Activated T-helper 9 cell treated with anti-CD3 and anti-CD28 coated beads, Interleukin-2, amount 50 U/mL, for 16 hours (primary cell): ENCODE results near the gene APCDD1L.

Experiments
- DNase-seq: peaks from one replicate; pipeline ENCODE4 v3.0.0-alpha.2; 2020; ENCODE audit warnings: low read depth

Gene APCDD1L

GRCh38 chr20:58515233-58516212, at the start of gene APCDD1L:
Gene APCDD1L, minus strand, starts transcription at chr20:58515399. Its CDS starts 692 bp downstream, at chr20:58514707.
- DNase-seq = no peak

- no peak for DNase-seq
Measured at GRCh38 chr20:58559368-58559729, 44.1 kb upstream of the APCDD1L start.

GRCh38 chr20:58558486-58559367, 43.5 kb upstream of the APCDD1L start:
- DNase-seq = no peak

GRCh38 chr20:58557733-58558342, 42.6 kb upstream of the APCDD1L start:
- no peak for DNase-seq

GRCh38 chr20:58556961-58557360, 41.8 kb upstream of the APCDD1L start:
- DNase-seq = no peak

GRCh38 chr20:58555078-58555765, 40.0 kb upstream of the APCDD1L start:
- DNase-seq = no peak

- DNase-seq = no peak
Measured at GRCh38 chr20:58554541-58554940, 39.3 kb upstream of the APCDD1L start.

- no peak for DNase-seq
Measured at GRCh38 chr20:58553841-58554240, 38.6 kb upstream of the APCDD1L start.

- no peak for DNase-seq
Measured at GRCh38 chr20:58553166-58553696, 38.0 kb upstream of the APCDD1L start.

GRCh38 chr20:58552366-58552934, 37.3 kb upstream of the APCDD1L start:
- no peak for DNase-seq

- no peak for DNase-seq
Measured at GRCh38 chr20:58551631-58552030, 36.4 kb upstream of the APCDD1L start.

- DNase-seq = no peak
Measured at GRCh38 chr20:58550275-58551059, 35.3 kb upstream of the APCDD1L start.

GRCh38 chr20:58549231-58550209, 34.3 kb upstream of the APCDD1L start:
- no peak for DNase-seq

- no peak for DNase-seq
Measured at GRCh38 chr20:58547623-58548475, 32.6 kb upstream of the APCDD1L start.

- DNase-seq = no peak
Measured at GRCh38 chr20:58546756-58547622, 31.8 kb upstream of the APCDD1L start.

- DNase-seq = no peak
Measured at GRCh38 chr20:58546416-58546711, 31.2 kb upstream of the APCDD1L start.
